MM.1S (cell line): ENCODE results near the gene CTTN.

Source experiments
- DNase-seq: peaks from one replicate; pipeline ENCODE4 v3.0.0-alpha.2; 2015
- H2AFZ ChIP-seq: fragments of 300-600 bp; sonication (generic); 2 replicates; pipeline ENCODE4 v1.6.0; 2016; ENCODE audit warnings: antibody characterized with exemption, low read length
- H3F3A ChIP-seq: fragments of 300-600 bp; sonication (generic); 2 replicates; pipeline ENCODE4 v1.6.1; 2016; ENCODE audit warnings: mild to moderate bottlenecking, antibody characterized with exemption, low read length, moderate library complexity, mixed read lengths; ENCODE audit not compliant: insufficient read depth
- H3K27ac ChIP-seq: fragments of 300-600 bp; sonication (generic); 2 replicates; pipeline ENCODE4 v1.5.1; 2016; ENCODE audit warnings: mild to moderate bottlenecking, low read length
- H3K27me3 ChIP-seq: fragments of 300-600 bp; sonication (generic); replicated peaks from 2 replicates; pipeline ENCODE4 v1.6.0; 2016; ENCODE audit warnings: low read length; ENCODE audit not compliant: insufficient read depth
- H3K36me3 ChIP-seq: fragments of 300-600 bp; sonication (generic); replicated peaks from 2 replicates; pipeline ENCODE4 v1.6.1; 2016; ENCODE audit warnings: mild to moderate bottlenecking, low read length, mixed read lengths; ENCODE audit not compliant: insufficient read depth
- H3K4me1 ChIP-seq: fragments of 300-600 bp; sonication (generic); 2 replicates; pipeline ENCODE4 v1.6.1; 2016; ENCODE audit warnings: low read length, mixed read lengths
- H3K4me2 ChIP-seq: fragments of 300-600 bp; sonication (generic); 2 replicates; pipeline ENCODE4 v1.6.0; 2016; ENCODE audit warnings: low read depth, low read length
- H3K4me3 ChIP-seq: fragments of 300-600 bp; sonication (generic); 2 replicates; pipeline ENCODE4 v1.5.1; 2016; ENCODE audit warnings: low read length, mixed read lengths
- H3K79me2 ChIP-seq: fragments of 300-600 bp; sonication (generic); 2 replicates; pipeline ENCODE4 v1.6.1; 2016; ENCODE audit warnings: mixed run types, low read length, mixed read lengths
- H3K9ac ChIP-seq: fragments of 300-600 bp; sonication (generic); 2 replicates; pipeline ENCODE4 v1.6.1; 2016; ENCODE audit warnings: low read length, mixed read lengths
- H3K9me2 ChIP-seq: fragments of 300-600 bp; sonication (generic); replicated peaks from 2 replicates; pipeline ENCODE4 v1.6.1; 2016; ENCODE audit warnings: mild to moderate bottlenecking, low read length, mixed read lengths; ENCODE audit not compliant: insufficient read depth
- H3K9me3 ChIP-seq: fragments of 300-600 bp; sonication (generic); replicated peaks from 2 replicates; pipeline ENCODE4 v1.6.1; 2016; ENCODE audit warnings: mild to moderate bottlenecking, low read length, mixed read lengths; ENCODE audit not compliant: insufficient read depth
- H4K20me1 ChIP-seq: fragments of 300-600 bp; sonication (generic); 2 replicates; pipeline ENCODE4 v1.6.1; 2016; ENCODE audit warnings: mild to moderate bottlenecking, low read length, moderate library complexity, mixed read lengths; ENCODE audit not compliant: insufficient read depth
- EZH2 ChIP-seq: fragments of 300-600 bp; sonication (generic); optimal IDR thresholded peaks from 2 replicates; pipeline ENCODE3; 2017; ENCODE audit warnings: low read depth, mild to moderate bottlenecking, antibody characterized with exemption, low read length, mixed read lengths
- EZH2phosphoT487 ChIP-seq: fragments of 300-600 bp; sonication (generic); IDR thresholded peaks from 2 replicates; pipeline ENCODE4 v1.6.1; 2018; ENCODE audit warnings: antibody characterized with exemption, low read length
- TF ChIP-seq, protein P1 (sequence below): fragments of 300-600 bp; sonication (generic); IDR thresholded peaks from 2 replicates; pipeline ENCODE4 v1.5.1; 2016; ENCODE audit warnings: antibody characterized with exemption, low read length, mixed read lengths

The CTTN gene

DNA sequence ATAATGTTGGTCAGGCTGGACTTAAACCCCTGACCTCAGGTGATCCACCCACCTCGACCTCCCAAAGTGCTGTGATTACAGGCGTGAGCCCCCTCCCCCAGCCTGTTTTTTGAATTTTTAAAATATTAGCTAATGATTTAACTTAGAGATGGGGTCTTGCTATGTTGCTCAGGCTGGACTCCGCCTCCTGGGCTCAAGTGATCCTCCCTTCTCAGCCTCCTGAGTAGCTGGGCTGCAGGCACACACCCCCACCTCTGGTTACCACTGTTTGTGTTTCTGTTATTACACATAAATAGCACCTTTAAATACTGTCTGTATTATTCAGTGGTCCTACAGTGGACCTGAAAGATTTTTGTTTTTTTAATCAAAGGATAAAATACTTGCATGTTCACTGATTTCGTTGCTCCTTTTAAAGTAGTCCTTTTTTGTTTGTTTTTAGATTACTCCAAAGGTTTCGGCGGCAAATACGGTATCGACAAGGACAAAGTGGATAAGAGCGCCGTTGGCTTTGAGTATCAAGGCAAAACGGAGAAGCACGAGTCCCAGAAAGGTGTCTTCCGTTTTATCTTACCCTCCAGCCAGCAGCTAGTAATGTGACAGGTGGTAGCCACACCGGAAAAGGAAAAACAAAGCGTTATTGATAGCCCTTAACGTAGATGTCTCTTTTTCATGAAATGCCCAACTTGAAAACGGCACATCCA, 21.1 kb downstream of the CTTN start:
- Histone ChIP-seq H3K9me2 (no peaks in the 10 kb centered on the region), H3F3A (no peaks in the 10 kb centered on the region), H3K9me3 (no peaks in the 10 kb centered on the region), H3K4me3 (no peak overlapping the region), H3K27me3 (peaks cover 72% of the 10 kb centered on the region), H3K27ac (no peak overlapping the region), H3K36me3 (no peaks in the 10 kb centered on the region), H3K9ac (no peak overlapping the region), H3K4me2 (no peak overlapping the region), H4K20me1 (no peaks in the 10 kb centered on the region), H3K79me2 (no peaks in the 10 kb centered on the region), H2AFZ (no peak overlapping the region), H3K4me1 (no peaks in the 10 kb centered on the region)
- TF ChIP-seq EZH2 (no peak), EZH2phosphoT487 (no peak)
- TF ChIP-seq, protein P1, sequence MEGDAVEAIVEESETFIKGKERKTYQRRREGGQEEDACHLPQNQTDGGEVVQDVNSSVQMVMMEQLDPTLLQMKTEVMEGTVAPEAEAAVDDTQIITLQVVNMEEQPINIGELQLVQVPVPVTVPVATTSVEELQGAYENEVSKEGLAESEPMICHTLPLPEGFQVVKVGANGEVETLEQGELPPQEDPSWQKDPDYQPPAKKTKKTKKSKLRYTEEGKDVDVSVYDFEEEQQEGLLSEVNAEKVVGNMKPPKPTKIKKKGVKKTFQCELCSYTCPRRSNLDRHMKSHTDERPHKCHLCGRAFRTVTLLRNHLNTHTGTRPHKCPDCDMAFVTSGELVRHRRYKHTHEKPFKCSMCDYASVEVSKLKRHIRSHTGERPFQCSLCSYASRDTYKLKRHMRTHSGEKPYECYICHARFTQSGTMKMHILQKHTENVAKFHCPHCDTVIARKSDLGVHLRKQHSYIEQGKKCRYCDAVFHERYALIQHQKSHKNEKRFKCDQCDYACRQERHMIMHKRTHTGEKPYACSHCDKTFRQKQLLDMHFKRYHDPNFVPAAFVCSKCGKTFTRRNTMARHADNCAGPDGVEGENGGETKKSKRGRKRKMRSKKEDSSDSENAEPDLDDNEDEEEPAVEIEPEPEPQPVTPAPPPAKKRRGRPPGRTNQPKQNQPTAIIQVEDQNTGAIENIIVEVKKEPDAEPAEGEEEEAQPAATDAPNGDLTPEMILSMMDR, result no peak
- no peak for DNase-seq

DNA sequence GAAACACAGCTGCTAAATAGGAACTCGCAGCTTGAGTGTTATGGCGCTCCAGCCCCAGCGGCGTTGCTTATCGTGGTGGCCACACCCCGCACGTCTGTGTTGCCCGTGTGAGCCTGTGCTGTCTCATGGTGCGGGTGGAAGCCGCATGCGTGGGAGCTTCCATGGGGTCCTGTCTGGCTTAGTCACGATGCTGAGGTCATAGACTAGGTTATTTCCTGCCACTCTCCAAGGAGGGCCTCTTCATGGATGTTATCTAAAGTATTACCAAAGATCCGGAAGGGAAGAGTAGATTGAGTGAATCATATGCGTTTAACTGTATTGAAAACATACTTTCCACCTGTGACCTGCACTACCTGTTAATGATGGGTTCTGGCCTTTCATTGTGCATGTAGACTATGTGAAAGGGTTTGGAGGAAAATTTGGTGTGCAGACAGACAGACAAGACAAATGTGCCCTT, 21.7 kb downstream of the CTTN start:
- no peak for TF ChIP-seq EZH2
- TF ChIP-seq EZH2phosphoT487, result no peak
- TF ChIP-seq, protein P1, result no peak
- Histone ChIP-seq H3K36me3 (no peaks in the 10 kb centered on the region), H3F3A (no peaks in the 10 kb centered on the region), H3K4me2 (no peak overlapping the region), H2AFZ (no peak overlapping the region), H3K27ac (no peak overlapping the region), H3K27me3 (peaks cover 72% of the 10 kb centered on the region), H3K4me1 (no peaks in the 10 kb centered on the region), H3K9me3 (no peaks in the 10 kb centered on the region), H3K4me3 (no peak overlapping the region), H3K9me2 (no peaks in the 10 kb centered on the region), H3K79me2 (no peaks in the 10 kb centered on the region), H3K9ac (no peak overlapping the region), H4K20me1 (no peaks in the 10 kb centered on the region)
- DNase-seq, result no peak

DNA sequence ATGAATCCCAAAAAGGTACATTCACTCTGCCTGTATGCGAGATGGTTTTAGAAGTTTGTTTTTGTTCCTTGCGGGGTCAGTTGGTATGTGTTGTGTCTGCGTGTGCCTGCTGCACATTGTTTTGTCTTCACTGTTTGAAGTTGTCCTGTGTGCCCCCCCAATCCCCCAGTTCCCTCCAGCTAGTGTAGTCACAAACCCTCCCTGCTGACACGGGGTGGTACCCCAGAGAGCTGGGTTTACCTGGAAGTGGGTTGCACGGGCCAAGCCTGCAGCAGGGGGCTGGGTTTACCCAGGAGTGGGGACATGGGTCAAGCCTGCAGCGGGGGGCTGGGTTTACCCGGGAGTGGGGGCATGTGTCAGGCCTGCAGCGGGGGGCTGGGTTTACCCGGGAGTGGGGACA, 22.2 kb downstream of the CTTN start:
- H3K4me1 ChIP-seq, result no peaks in the 10 kb centered on the region
- H2AFZ ChIP-seq, result no peak overlapping the region
- H3K4me2 ChIP-seq, result no peak overlapping the region
- H3K9me2 ChIP-seq, result no peaks in the 10 kb centered on the region
- no peaks in the 10 kb centered on the region for H3K79me2 ChIP-seq
- no peaks in the 10 kb centered on the region for H3K9me3 ChIP-seq
- no peak for DNase-seq
- no peaks in the 10 kb centered on the region for H3K36me3 ChIP-seq
- no peaks in the 10 kb centered on the region for H3F3A ChIP-seq
- H3K27ac ChIP-seq, result no peak overlapping the region
- H3K9ac ChIP-seq, result no peak overlapping the region
- TF ChIP-seq EZH2, result no peak
- TF ChIP-seq, protein P1, result no peak
- TF ChIP-seq EZH2phosphoT487, result no peak
- H3K27me3 ChIP-seq, result peaks cover 72% of the 10 kb centered on the region
- H3K4me3 ChIP-seq, result no peak overlapping the region
- H4K20me1 ChIP-seq, result no peaks in the 10 kb centered on the region
